ENCODE data around the gene PRIMA1. TPM values are rescaled to one million over a fixed set of nuclear protein-coding genes. Genes with fewer than 3 reads are reported as not detected.

PRIMA1 gene
- total RNA-seq, 1 donor from 2014 or later = 4.0 TPM

GRCh38 chr14:93803408-93804318, 15.4 kb upstream of the PRIMA1 start:
- TF ChIP-seq CTCF (IDR thresholded peaks at IDR 0.05; ENCODE audit: unreplicated experiment) = no peak
- H3K36me3 Mint-ChIP-seq (ENCODE audit: insufficient read depth) = no peaks in the 10 kb centered on the region
- H3K9me3 Mint-ChIP-seq (ENCODE audit: low read depth) = peaks cover 6% of the 10 kb centered on the region
- no peak overlapping the region for H3K4me3 Mint-ChIP-seq (ENCODE audit: low read depth)
- peaks cover 4% of the 10 kb centered on the region for H3K27me3 Mint-ChIP-seq
- H3K27ac Mint-ChIP-seq = no peak overlapping the region
- peaks cover 6% of the 10 kb centered on the region for H3K4me1 Mint-ChIP-seq (ENCODE audit: low read depth)
- DNase-seq (ENCODE audit: low spot score, unreplicated experiment) = no peak

- Mint-ChIP-seq H3K27me3 (no peaks in the 10 kb centered on the region), H3K4me1 (ENCODE audit: low read depth) (peaks cover 6% of the 10 kb centered on the region), H3K4me3 (ENCODE audit: low read depth) (no peak overlapping the region), H3K36me3 (ENCODE audit: insufficient read depth) (no peaks in the 10 kb centered on the region), H3K27ac (no peak overlapping the region), H3K9me3 (ENCODE audit: low read depth) (no peaks in the 10 kb centered on the region)
- no peak for DNase-seq (ENCODE audit: low spot score, unreplicated experiment)
- no peak for TF ChIP-seq CTCF (IDR thresholded peaks at IDR 0.05; ENCODE audit: unreplicated experiment)
Measured at GRCh38 chr14:93799989-93800921, 12.0 kb upstream of the PRIMA1 start.

- no peak for DNase-seq (ENCODE audit: low spot score, unreplicated experiment)
- Mint-ChIP-seq H3K9me3 (ENCODE audit: low read depth) (no peaks in the 10 kb centered on the region), H3K27me3 (no peaks in the 10 kb centered on the region), H3K4me1 (ENCODE audit: low read depth) (peaks cover 6% of the 10 kb centered on the region), H3K27ac (no peak overlapping the region), H3K36me3 (ENCODE audit: insufficient read depth) (no peaks in the 10 kb centered on the region), H3K4me3 (ENCODE audit: low read depth) (no peak overlapping the region)
- TF ChIP-seq CTCF (IDR thresholded peaks at IDR 0.05; ENCODE audit: unreplicated experiment) = no peak
Measured at GRCh38 chr14:93799617-93799988, 11.3 kb upstream of the PRIMA1 start.

GRCh38 chr14:93797536-93797935, 9.3 kb upstream of the PRIMA1 start:
- no peak for DNase-seq (ENCODE audit: low spot score, unreplicated experiment)
- H3K27ac Mint-ChIP-seq = no peak overlapping the region
- H3K4me1 Mint-ChIP-seq (ENCODE audit: low read depth) = peaks cover 6% of the 10 kb centered on the region
- H3K36me3 Mint-ChIP-seq (ENCODE audit: insufficient read depth) = no peaks in the 10 kb centered on the region
- H3K27me3 Mint-ChIP-seq = peaks cover 4% of the 10 kb centered on the region
- H3K4me3 Mint-ChIP-seq (ENCODE audit: low read depth) = no peak overlapping the region
- no peak for TF ChIP-seq CTCF (IDR thresholded peaks at IDR 0.05; ENCODE audit: unreplicated experiment)
- no peaks in the 10 kb centered on the region for H3K9me3 Mint-ChIP-seq (ENCODE audit: low read depth)

GRCh38 chr14:93797071-93797470, 8.8 kb upstream of the PRIMA1 start:
- no peak overlapping the region for H3K27ac Mint-ChIP-seq
- peaks cover 6% of the 10 kb centered on the region for H3K4me1 Mint-ChIP-seq (ENCODE audit: low read depth)
- no peak for DNase-seq (ENCODE audit: low spot score, unreplicated experiment)
- no peak for TF ChIP-seq CTCF (IDR thresholded peaks at IDR 0.05; ENCODE audit: unreplicated experiment)
- H3K4me3 Mint-ChIP-seq (ENCODE audit: low read depth) = no peak overlapping the region
- peaks cover 4% of the 10 kb centered on the region for H3K27me3 Mint-ChIP-seq
- H3K36me3 Mint-ChIP-seq (ENCODE audit: insufficient read depth) = no peaks in the 10 kb centered on the region
- no peaks in the 10 kb centered on the region for H3K9me3 Mint-ChIP-seq (ENCODE audit: low read depth)

All from progenitor cell of endocrine pancreas (in vitro differentiated cells).